ENCODE results near the gene PDE8B. TPM values are rescaled to one million over a fixed set of nuclear protein-coding genes. Genes with fewer than 3 reads are reported as not detected.

The PDE8B gene
- total RNA-seq, 1 donor from 2014 or later: 0.18 TPM

GRCh38 chr5:77204967-77205366, 5.5 kb upstream of the PDE8B start:
- Mint-ChIP-seq H3K4me1 (ENCODE audit: low read depth, unreplicated experiment) (peaks cover 5% of the 10 kb centered on the region), H3K9me3 (ENCODE audit: unreplicated experiment) (peaks cover 7% of the 10 kb centered on the region), H3K27ac (ENCODE audit: unreplicated experiment) (no peak overlapping the region), H3K27me3 (ENCODE audit: low read depth, unreplicated experiment) (peaks cover 34% of the 10 kb centered on the region), H3K4me3 (ENCODE audit: unreplicated experiment) (no peak overlapping the region), H3K36me3 (ENCODE audit: low read depth, unreplicated experiment) (no peaks in the 10 kb centered on the region)
- Histone ChIP-seq H3K9me3 (ENCODE audit: insufficient read depth, low read depth, low read length) (peaks cover 2% of the 10 kb centered on the region), H3K9ac (ENCODE audit: low read length) (no peak overlapping the region), H2AFZ (ENCODE audit: low read depth, low read length) (no peak overlapping the region), H3K79me2 (ENCODE audit: insufficient read depth, low read length) (no peaks in the 10 kb centered on the region), H3K27ac (ENCODE audit: low read depth, low read length) (no peak overlapping the region), H3K36me3 (ENCODE audit: insufficient read depth, low read length) (no peaks in the 10 kb centered on the region), H3K4me2 (ENCODE audit: low read length) (no peak overlapping the region), H3K27me3 (ENCODE audit: insufficient read depth, low read length) (peaks cover 31% of the 10 kb centered on the region), H4K20me1 (ENCODE audit: insufficient read depth, low read length) (no peaks in the 10 kb centered on the region), H3K4me1 (ENCODE audit: insufficient read depth, low read length) (no peaks in the 10 kb centered on the region), H3K4me3 (ENCODE audit: insufficient read depth, low read depth, low read length) (no peak overlapping the region)
- TF ChIP-seq CTCF (IDR thresholded peaks at IDR 0.05; ENCODE audit: insufficient read depth, low read depth, low read length) (no peak), EZH2 (IDR thresholded peaks at IDR 0.05; ENCODE audit: insufficient read depth, low read length) (no peak)
- DNase-seq (ENCODE audit: low read depth): no peak
- FAIRE-seq: no peak

- peaks cover 56% of the 10 kb centered on the region for H3K27me3 Mint-ChIP-seq (ENCODE audit: low read depth, unreplicated experiment)
- Histone ChIP-seq H2AFZ (ENCODE audit: low read depth, low read length) (no peak overlapping the region), H3K36me3 (ENCODE audit: insufficient read depth, low read length) (no peaks in the 10 kb centered on the region), H3K27ac (ENCODE audit: low read depth, low read length) (no peak overlapping the region), H3K4me3 (ENCODE audit: insufficient read depth, low read depth, low read length) (no peak overlapping the region), H3K79me2 (ENCODE audit: insufficient read depth, low read length) (no peaks in the 10 kb centered on the region), H3K4me2 (ENCODE audit: low read length) (no peak overlapping the region), H3K4me1 (ENCODE audit: insufficient read depth, low read length) (no peaks in the 10 kb centered on the region), H4K20me1 (ENCODE audit: insufficient read depth, low read length) (no peaks in the 10 kb centered on the region), H3K9me3 (ENCODE audit: insufficient read depth, low read depth, low read length) (no peaks in the 10 kb centered on the region), H3K27me3 (ENCODE audit: insufficient read depth, low read length) (peaks cover 54% of the 10 kb centered on the region), H3K9ac (ENCODE audit: low read length) (no peak overlapping the region)
- no peak overlapping the region for H3K27ac Mint-ChIP-seq (ENCODE audit: unreplicated experiment)
- no peak for FAIRE-seq
- H3K9me3 Mint-ChIP-seq (ENCODE audit: unreplicated experiment): peaks cover 7% of the 10 kb centered on the region
- DNase-seq (ENCODE audit: low read depth): no peak
- H3K36me3 Mint-ChIP-seq (ENCODE audit: low read depth, unreplicated experiment): no peaks in the 10 kb centered on the region
- H3K4me1 Mint-ChIP-seq (ENCODE audit: low read depth, unreplicated experiment): no peaks in the 10 kb centered on the region
- H3K4me3 Mint-ChIP-seq (ENCODE audit: unreplicated experiment): no peak overlapping the region
- TF ChIP-seq CTCF (IDR thresholded peaks at IDR 0.05; ENCODE audit: insufficient read depth, low read depth, low read length) (no peak), EZH2 (IDR thresholded peaks at IDR 0.05; ENCODE audit: insufficient read depth, low read length) (no peak)
Observed at GRCh38 chr5:77208507-77209163, 1.8 kb upstream of the PDE8B start.

GRCh38 chr5:77209495-77210090, 887 bp upstream of the PDE8B start:
- no peak for TF ChIP-seq CTCF (IDR thresholded peaks at IDR 0.05; ENCODE audit: insufficient read depth, low read depth, low read length)
- TF ChIP-seq EZH2 (IDR thresholded peaks at IDR 0.05; ENCODE audit: insufficient read depth, low read length): peak; percentile 72
- no peak for FAIRE-seq

More at GRCh38 chr5:77209495-77210090, 887 bp upstream of the PDE8B start:
- H3K4me2 ChIP-seq (ENCODE audit: low read length): peak overlapping the region; percentile 81
- DNase-seq (ENCODE audit: low read depth): no peak
- Mint-ChIP-seq H3K27me3 (ENCODE audit: low read depth, unreplicated experiment) (peaks cover 66% of the 10 kb centered on the region), H3K9me3 (ENCODE audit: unreplicated experiment) (peaks cover 6% of the 10 kb centered on the region), H3K4me3 (ENCODE audit: unreplicated experiment) (peak overlapping the region; percentile 85), H3K27ac (ENCODE audit: unreplicated experiment) (peak overlapping the region; percentile 53), H3K36me3 (ENCODE audit: low read depth, unreplicated experiment) (no peaks in the 10 kb centered on the region), H3K4me1 (ENCODE audit: low read depth, unreplicated experiment) (no peaks in the 10 kb centered on the region)
- no peaks in the 10 kb centered on the region for H3K9me3 ChIP-seq (ENCODE audit: insufficient read depth, low read depth, low read length)
- no peaks in the 10 kb centered on the region for H3K4me1 ChIP-seq (ENCODE audit: insufficient read depth, low read length)
- no peak overlapping the region for H3K27ac ChIP-seq (ENCODE audit: low read depth, low read length)
- H3K9ac ChIP-seq (ENCODE audit: low read length): no peak overlapping the region
- no peaks in the 10 kb centered on the region for H4K20me1 ChIP-seq (ENCODE audit: insufficient read depth, low read length)
- no peak overlapping the region for H3K4me3 ChIP-seq (ENCODE audit: insufficient read depth, low read depth, low read length)
- H2AFZ ChIP-seq (ENCODE audit: low read depth, low read length): no peak overlapping the region
- H3K79me2 ChIP-seq (ENCODE audit: insufficient read depth, low read length): no peaks in the 10 kb centered on the region
- peaks cover 60% of the 10 kb centered on the region for H3K27me3 ChIP-seq (ENCODE audit: insufficient read depth, low read length)
- no peaks in the 10 kb centered on the region for H3K36me3 ChIP-seq (ENCODE audit: insufficient read depth, low read length)
